Glomerular visceral epithelial cell (primary cell): ENCODE results near the gene EVPL.
"Not testable (repeated sequence)": the region's sequence is repeated elsewhere in the genome, so short reads cannot be mapped to it uniquely, and the experiment has no call there.

ENCODE experiments used
- DNase-seq: peaks from one replicate; pipeline ENCODE4 v3.0.0-alpha.2; 2016; ENCODE audit errors: extremely low spot score

EVPL gene

DNA sequence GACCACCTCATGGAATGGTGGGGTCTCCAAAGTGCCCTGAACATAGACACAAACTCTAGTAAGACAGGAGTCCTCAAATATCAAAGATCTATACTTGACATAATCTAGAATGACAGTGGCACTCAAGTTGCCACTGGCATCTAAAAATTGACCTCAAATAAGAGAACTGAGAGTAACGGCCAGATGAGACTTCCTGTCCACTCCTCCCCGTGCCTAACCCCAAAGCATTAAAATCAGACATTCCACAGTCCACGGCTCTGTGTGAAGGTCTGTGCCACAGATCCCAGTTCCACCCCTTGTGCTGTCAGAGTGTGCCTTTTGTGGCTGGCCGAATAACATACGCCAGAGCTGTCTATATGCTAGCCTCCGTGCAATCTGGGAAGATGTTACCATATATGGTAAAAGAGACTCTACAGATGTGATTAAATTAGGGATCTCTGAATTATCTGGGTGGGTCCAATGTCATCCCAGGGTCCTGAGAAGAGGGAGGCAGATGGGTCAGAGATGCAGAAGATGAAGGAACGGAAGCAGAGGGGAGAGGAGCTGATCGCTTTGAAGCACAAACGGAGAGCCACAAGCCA, 21.0 kb upstream of the EVPL start:
- DNase-seq = peak; percentile 32

- DNase-seq = no peak
These were observed 19.0 kb upstream of the EVPL start for GRCh38 chr17:76046064-76046463.

GRCh38 chr17:76044475-76045007, 17.4 kb upstream of the EVPL start:
- DNase-seq = not testable (repeated sequence)

GRCh38 chr17:76042868-76043267, 15.8 kb upstream of the EVPL start:
- not testable (repeated sequence) for DNase-seq

DNA sequence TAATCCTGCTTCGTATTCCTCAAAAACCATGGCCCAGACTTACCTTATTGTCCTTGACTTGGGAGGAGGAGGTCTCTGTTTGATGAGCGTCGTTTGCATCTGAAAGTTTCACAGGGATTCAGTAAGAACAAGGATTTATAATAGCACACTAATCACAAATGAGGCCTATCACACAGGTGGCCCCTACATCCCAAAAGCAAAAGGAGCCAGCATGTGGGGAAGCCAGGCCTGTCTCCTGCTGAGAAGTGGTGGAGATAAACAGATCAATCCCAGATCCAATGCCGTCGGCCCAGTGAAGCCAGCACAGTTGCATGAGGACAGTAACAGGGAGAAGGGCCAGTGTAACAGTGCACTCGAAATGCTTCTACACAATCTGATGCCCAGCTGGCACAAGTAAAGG, 13.3 kb upstream of the EVPL start:
- DNase-seq = no peak

GRCh38 chr17:76039121-76039520, 12.0 kb upstream of the EVPL start:
- DNase-seq = no peak

DNA sequence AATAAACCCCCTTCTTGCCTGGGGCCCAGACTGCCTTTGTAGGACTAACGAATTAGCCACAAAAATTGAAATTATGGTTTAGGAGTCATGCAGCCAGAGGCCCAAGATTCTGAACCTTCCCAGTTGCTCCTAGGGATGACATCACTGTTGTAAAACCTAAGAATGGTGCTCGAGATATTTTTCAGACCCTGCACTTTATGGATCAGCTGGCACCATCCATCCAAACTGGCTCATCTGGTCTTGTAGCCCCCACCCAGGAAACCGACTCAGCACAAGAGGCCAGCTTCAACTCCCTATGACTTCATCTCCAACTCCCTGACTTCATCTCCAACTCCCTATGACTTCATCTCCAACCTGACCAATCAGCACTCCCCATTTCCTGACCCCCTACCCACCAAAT, 10.9 kb upstream of the EVPL start:
- DNase-seq = no peak

- no peak for DNase-seq
These were observed 9.6 kb upstream of the EVPL start for GRCh38 chr17:76036497-76037261.

DNA sequence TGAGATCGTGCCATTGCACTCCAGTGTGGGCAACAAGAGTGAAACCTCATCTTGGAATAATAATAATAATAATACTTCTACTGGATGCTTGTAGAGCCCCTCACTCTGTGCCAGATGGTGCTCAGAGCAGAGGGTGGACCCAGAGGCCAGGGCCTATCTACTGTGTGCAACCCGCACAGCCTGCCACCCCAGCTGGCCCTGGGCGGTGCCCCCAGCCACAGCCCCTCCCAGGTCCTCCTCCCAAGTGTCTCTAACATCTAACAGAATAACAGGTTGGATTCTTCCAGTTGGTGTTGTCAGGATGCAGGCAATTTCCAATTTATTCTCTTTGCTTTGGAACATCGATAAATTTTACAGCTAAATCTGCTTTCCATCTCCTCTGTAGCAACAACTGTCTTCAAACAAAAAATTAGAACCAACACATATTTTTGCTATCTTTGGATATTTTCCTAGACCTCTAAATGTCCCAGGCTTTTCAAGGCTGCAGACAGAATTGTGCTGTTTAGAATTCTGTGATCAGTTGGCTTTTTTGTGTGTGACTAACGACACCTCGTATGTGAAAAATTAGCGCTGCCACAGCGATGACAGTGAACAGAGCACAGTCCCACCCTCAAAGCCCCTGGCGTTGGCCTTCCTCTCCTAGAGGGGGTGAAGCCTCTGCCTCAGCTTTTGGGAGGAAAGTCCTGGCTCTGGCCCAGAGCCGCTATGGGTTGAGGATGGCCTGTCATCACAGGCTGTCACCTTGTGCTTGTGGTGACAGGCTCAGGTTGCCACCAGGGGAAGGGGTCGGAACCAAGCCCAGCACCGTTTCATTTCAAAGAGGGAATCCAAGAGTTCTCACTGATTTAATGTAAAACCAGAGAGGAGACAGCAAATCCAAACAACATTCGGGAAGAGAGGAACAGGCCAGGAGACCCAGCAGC, 7.6 kb upstream of the EVPL start:
- DNase-seq = no peak

DNA sequence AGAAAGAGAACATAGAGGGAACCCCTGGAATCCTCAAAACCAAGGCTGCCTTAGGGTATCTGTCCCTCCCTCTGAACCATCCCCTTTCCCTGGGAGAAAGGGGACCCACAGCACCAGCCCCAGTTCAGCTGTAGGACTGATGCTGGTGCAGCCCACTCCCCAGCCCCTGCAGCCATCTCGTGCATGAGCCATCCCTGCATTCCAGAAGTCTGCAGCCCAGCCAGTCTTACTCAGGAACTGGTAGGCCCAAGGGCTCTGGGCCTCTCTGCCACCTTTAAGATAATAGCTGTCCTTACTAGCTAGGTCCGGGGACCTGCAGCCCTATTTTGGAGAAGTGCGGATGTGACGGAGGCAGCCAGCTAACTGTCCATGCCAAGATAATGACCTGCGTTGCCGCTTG, 6.0 kb upstream of the EVPL start:
- DNase-seq = no peak

- DNase-seq = no peak
These were observed 5.6 kb upstream of the EVPL start for GRCh38 chr17:76032780-76033108.

GRCh38 chr17:76032073-76032779, 5.1 kb upstream of the EVPL start:
- DNase-seq = peak; percentile 21

DNA sequence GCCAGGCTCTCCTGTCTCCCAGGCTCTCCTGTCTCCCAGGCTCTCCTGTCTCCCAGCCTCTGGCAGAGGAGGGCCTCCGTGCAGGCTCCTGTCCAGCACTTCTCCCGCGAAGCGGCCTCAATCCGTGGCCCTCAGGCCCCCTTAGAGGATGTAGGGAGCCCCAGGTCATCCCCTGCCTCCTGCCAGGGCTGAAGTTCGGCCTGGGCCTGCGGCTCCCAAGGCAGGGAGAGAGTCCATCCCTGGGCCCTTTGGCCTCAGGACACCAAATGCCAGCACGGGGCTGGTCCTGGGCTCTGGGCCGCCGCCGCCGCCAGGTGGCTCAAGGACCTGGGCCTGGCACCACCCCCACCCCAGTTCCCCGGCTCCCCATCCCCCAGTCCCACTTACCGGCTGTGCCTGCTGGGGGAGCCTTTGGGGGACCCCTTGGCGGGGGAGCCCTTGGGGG, 370 bp downstream of the EVPL start:
- peak; percentile 40 for DNase-seq

DNA sequence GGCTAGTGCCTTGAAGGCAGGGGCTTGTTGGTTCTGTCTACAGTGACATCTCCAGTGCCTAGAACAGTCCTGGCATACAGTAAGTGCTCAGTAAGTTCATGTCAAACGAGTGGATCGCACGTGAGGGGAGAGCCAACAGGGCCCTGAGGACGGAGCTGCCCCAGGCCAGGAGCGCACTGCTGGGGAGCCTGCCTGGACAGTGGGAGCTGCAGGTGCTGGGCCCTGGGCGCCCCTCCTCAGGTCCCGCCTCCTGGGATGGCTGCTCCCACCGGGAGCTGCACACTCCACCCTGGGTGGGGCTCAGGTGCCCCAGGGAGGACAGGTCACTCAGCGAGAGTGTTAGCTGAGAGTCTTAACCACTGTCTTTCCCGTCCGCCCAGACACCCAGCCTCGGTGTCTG, 1.8 kb downstream of the EVPL start:
- DNase-seq = no peak

- no peak for DNase-seq
These were observed 2.8 kb downstream of the EVPL start for GRCh38 chr17:76024353-76024752.

GRCh38 chr17:76023900-76024237, 3.2 kb downstream of the EVPL start:
- DNase-seq = no peak

- DNase-seq = no peak
These were observed 3.9 kb downstream of the EVPL start for GRCh38 chr17:76022973-76023899.

GRCh38 chr17:76022285-76022684, 4.8 kb downstream of the EVPL start:
- no peak for DNase-seq

DNA sequence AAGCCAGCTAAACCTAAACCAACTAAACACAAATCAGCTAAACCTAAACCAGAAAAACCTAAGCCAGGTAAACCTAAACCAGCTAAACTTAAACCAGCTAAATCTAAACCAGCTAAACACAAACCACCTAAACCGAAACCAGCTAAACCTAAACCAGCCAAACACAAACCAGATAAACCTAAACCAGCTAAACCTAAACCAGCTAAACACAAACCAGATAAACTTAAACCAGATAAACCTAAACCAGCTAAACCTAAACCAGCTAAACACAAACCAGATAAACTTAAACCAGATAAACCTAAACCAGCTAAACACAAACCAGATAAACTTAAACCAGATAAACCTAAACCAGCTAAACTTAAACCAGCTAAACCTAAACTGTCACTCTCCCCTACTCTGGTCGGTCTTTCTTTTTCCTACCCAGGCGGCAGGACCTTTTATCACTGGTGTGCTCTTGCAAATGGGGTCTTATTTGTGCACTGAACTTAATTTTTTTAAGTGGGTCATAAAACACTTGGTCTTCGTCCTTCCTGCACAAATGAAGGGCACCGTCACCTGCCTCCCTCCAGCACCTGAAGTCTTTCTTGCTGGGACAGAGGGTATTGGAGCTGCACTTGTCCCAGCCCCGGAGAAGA, 7.2 kb downstream of the EVPL start:
- no peak for DNase-seq

GRCh38 chr17:76018801-76019200, 8.3 kb downstream of the EVPL start:
- no peak for DNase-seq
